ENCODE results near the gene PPM1H.

Gene PPM1H

GRCh38 chr12:62860501-62861411 is 74.2 kb downstream of the PPM1H start:
- no peak overlapping the region for H3K4me3 ChIP-seq (ENCODE audit: low read length)
- TF ChIP-seq ZNF274 (IDR thresholded peaks at IDR 0.05; ENCODE audit: low read depth, low read length): no peak

- no peak for TF ChIP-seq ZNF274 (IDR thresholded peaks at IDR 0.05; ENCODE audit: low read depth, low read length)
- no peak overlapping the region for H3K4me3 ChIP-seq (ENCODE audit: low read length)
Measured at GRCh38 chr12:62860020-62860419, 74.9 kb downstream of the PPM1H start.

DNA sequence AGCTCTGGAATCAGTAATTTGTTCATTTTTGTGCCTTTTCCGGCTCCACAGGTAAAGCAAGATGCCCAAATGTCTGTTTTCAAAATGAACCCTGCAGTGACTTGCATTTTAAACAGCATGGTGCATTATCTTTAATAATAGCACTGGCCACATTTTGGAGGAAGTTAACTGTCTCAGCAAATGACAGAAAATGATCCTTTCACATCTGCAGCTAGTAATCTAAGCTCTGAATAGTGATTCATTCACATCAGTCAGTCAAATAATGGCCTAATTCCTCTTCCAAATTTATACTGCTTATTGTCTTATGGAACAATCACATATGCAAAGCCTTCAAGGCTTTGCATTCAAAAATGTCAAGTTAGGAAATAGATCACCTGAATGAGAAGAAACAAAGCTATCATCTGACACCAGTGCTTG is 75.6 kb downstream of the PPM1H start:
- H3K4me3 ChIP-seq (ENCODE audit: low read length): no peak overlapping the region
- TF ChIP-seq ZNF274 (IDR thresholded peaks at IDR 0.05; ENCODE audit: low read depth, low read length): no peak

- no peak overlapping the region for H3K4me3 ChIP-seq (ENCODE audit: low read length)
- TF ChIP-seq ZNF274 (IDR thresholded peaks at IDR 0.05; ENCODE audit: low read depth, low read length): no peak
Measured at GRCh38 chr12:62856454-62856853, 78.5 kb downstream of the PPM1H start.

DNA sequence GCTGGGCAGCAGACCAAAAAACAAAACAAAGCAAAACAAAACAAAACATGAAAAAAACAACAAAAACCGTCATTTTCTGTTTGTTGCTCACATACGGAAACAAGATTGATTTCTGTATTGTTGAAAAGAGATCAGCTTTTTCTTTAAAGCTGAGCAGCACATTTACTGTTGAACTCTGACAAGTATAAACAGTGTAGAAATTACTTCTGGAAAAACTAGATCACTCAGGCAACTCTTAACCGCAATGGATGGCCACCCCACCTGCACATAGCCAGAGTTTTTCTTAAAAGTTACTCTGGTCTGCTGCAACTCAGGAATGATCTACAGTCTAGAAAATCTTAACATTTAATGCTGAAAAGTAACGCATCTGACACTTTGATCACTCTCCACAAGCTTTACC is 80.9 kb downstream of the PPM1H start:
- TF ChIP-seq ZNF274 (IDR thresholded peaks at IDR 0.05; ENCODE audit: low read depth, low read length): no peak
- no peak overlapping the region for H3K4me3 ChIP-seq (ENCODE audit: low read length)

DNA sequence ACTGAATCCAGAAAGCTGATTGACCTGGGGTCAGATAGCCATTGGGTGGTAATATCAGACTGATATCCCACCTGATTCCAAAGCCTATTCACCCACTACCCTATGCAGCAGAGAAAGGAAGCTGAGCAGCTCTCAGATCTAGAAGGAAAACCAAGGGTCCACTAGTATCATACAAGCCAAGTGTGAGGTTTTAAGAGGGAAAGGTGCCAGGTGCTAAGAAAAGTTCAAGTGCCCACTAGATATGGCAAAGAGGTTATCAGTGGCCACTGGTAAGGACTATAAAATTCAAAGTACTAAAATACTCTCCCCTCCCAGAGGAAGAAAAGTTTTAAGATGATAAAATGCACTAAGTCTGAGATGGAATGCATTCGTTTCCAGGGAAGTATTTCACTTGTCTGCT is 85.6 kb downstream of the PPM1H start:
- no peak for TF ChIP-seq ZNF274 (IDR thresholded peaks at IDR 0.05; ENCODE audit: low read depth, low read length)
- H3K4me3 ChIP-seq (ENCODE audit: low read length): no peak overlapping the region

GRCh38 chr12:62848418-62848817 is 86.5 kb downstream of the PPM1H start:
- H3K4me3 ChIP-seq (ENCODE audit: low read length): no peak overlapping the region
- TF ChIP-seq ZNF274 (IDR thresholded peaks at IDR 0.05; ENCODE audit: low read depth, low read length): no peak

- no peak for TF ChIP-seq ZNF274 (IDR thresholded peaks at IDR 0.05; ENCODE audit: low read depth, low read length)
- no peak overlapping the region for H3K4me3 ChIP-seq (ENCODE audit: low read length)
Measured at GRCh38 chr12:62847709-62848108, 87.2 kb downstream of the PPM1H start.

GRCh38 chr12:62846491-62846890 is 88.5 kb downstream of the PPM1H start:
- no peak overlapping the region for H3K4me3 ChIP-seq (ENCODE audit: low read length)
- TF ChIP-seq ZNF274 (IDR thresholded peaks at IDR 0.05; ENCODE audit: low read depth, low read length): no peak

DNA sequence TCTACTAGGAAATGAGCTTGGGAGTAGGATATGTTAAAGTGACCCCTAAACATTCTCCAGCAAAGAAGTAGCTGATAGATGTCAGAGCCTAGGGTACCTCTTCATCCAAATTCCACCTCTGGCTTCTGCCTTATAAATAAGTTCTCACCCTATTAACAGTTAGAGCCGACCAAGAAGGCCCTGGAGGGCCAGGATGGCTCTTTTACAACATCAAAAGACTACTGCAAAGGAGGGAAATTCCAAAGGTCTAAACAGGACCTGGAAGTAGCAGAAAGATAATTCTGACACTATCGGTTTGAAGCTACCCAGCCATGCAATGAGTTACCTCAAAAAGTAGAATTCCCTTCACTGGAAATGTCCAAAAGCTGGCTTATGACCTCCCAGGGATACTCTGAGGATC is 90.0 kb downstream of the PPM1H start:
- TF ChIP-seq ZNF274 (IDR thresholded peaks at IDR 0.05; ENCODE audit: low read depth, low read length): no peak
- no peak overlapping the region for H3K4me3 ChIP-seq (ENCODE audit: low read length)

DNA sequence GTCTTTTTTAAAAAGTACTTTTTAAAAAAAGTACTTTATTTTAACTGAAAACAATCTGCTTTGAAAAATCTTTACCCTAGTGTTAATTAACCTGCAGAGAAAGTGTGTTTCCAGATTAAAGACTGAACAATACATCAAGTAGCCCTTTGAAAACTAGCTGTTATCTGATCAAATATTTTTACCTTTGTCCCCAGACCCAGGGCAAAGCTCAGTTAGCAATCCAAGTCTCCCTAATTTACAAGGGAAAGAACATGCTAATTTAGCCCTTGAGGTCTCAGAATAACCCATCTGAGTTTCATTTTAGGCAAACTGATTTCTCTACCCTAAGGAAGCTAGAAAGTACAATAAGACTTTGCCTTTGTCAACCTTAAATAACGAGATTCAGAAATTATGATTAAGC is 91.2 kb downstream of the PPM1H start:
- no peak overlapping the region for H3K4me3 ChIP-seq (ENCODE audit: low read length)

DNA sequence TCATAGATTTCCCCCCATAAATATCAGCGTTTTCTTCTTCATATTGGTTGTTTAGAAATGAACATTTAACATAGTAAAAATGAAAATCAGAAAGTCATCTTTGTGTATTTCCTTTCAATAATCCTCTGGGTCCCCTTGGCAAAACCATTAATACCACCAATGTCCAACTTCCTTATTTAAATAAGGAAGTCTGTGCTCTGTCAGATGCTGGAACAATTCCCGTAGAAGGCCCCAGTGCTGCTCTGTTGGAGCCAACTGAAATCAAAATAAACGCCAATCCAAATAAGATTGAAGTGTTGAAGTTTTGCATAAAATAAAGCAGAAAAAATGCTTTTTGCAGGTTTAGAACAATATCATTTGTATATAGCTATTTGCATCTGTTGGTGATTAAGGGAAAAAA is 93.1 kb downstream of the PPM1H start:
- H3K4me3 ChIP-seq (ENCODE audit: low read length): no peak overlapping the region
- no peak for TF ChIP-seq ZNF274 (IDR thresholded peaks at IDR 0.05; ENCODE audit: low read depth, low read length)

More for the DNA sequence above, 91.2 kb downstream of the PPM1H start:
- no peak for TF ChIP-seq ZNF274 (IDR thresholded peaks at IDR 0.05; ENCODE audit: low read depth, low read length)

GRCh38 chr12:62840806-62841205 is 94.1 kb downstream of the PPM1H start:
- no peak overlapping the region for H3K4me3 ChIP-seq (ENCODE audit: low read length)
- TF ChIP-seq ZNF274 (IDR thresholded peaks at IDR 0.05; ENCODE audit: low read depth, low read length): no peak

DNA sequence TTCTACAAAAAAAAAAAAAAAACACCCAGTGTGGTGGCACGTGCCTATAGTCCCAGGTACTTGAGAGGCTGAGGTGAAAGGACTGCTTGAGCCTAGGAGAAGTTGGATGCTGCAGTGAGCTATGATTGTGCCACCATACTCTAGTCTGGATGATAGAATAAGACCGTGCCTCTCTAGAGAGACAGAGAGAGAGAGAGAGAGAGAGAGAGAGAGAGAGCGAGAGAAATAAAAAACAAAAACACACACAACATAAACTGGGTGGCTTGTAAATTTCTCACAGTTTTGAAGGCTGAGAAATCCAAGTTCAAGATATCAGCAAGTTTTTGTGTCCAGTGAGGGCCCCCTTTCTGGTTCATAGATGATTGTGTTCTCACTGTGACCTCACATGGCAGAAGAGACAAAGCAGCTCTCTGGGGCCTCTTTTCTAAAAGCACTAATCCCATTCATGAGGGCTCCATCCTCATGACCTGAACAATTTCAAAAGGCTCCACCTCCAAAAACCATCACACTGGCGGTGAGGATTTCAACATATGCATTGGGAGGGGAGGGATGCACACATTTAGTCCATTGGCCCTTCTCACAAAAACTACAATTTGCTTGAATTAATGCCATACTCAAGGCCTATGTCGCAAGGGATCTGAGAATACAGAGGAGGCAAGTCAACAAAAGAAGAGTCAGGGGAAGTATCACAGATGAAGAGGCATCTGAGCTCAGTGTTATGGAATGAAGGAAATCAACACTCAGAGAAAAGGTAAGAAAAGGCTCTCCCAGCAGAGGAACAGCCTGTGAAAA is 94.9 kb downstream of the PPM1H start:
- no peak overlapping the region for H3K4me3 ChIP-seq (ENCODE audit: low read length)
- no peak for TF ChIP-seq ZNF274 (IDR thresholded peaks at IDR 0.05; ENCODE audit: low read depth, low read length)

All from GM08714 (cell line).